Measurements from ENCODE around the gene BRD1.

BRD1 gene

GRCh38 chr22:49726022-49726681 lies 101.5 kb downstream of the BRD1 start:
- no peak for DNase-seq

DNA sequence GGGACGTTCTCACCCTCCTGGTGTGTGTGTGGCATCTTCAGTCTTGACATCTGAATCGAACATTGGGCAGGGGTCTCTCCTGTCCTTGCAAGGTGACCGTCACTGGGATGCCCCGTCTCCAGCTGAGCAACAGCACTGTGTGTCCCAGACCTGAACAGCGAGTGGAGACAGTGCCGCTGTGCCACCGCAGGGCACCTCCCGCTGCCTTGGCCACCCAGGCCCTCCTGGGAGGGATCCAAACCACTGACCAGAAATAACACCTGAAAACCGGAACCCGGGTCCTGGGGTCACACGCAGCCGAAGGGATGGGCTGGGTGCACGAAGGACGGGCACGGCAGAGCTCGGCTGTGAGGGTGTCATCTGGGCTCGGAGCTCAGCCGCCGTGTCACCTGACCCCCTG lies 102.2 kb downstream of the BRD1 start:
- DNase-seq = no peak

DNA sequence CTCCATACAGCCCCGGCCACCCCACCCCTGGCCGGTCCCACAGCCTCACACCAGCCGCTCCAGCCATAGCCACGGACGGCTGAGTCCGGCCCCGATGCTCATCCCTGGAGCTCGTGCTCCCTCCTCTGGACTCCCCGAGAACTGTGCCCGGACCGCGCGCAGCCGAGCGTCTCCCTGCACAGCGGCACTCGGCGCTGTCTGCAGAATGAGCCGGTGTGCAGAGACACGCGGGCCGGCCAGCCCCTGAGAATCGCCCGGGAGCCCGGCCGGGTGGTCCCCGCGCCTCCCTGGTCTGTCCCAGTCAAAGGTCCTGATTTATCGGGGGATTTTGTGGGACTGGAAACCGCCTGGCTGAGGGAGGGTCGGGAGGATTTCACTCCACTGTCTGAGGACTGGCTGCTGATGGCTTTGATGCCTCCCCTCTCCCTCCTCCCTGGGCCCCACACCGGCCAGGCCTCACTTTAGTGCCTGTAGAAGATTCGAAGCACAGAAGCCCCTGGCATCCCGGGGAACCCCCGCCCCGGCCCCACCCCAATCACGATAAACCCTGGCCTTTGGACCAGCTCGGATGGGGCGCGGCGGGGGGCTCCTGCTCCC lies 102.7 kb downstream of the BRD1 start:
- peak; percentile 5 for DNase-seq

GRCh38 chr22:49724030-49724892 lies 103.4 kb downstream of the BRD1 start:
- no peak for DNase-seq

- DNase-seq = no peak
Observed at GRCh38 chr22:49723478-49724029, 104.1 kb downstream of the BRD1 start.
